Liver (tissue), 9 donors: ENCODE data around the gene OBP2A. TPM values are rescaled to one million over a fixed set of nuclear protein-coding genes. Genes with fewer than 3 reads are reported as not detected.
"Not testable (repeated sequence)": the region's sequence is repeated elsewhere in the genome, so short reads cannot be mapped to it uniquely, and the experiment has no call there.

Source experiments
- DNase-seq: peaks from one replicate; pipeline ENCODE4 v3.0.0-alpha.2; 2017; ENCODE audit warnings: low spot score
- H3K27ac ChIP-seq, 2 donors: one replicate each; pipeline ENCODE4 v1.7.0; 2013; ENCODE audit warnings: inconsistent platforms in 2 of 2, low read length in 2 of 2, control low read depth in 1 of 2, low read depth in 1 of 2, mild to moderate bottlenecking in 1 of 2
- H3K27me3 ChIP-seq, 4 donors: one replicate each; pipeline versions ENCODE4 v1.6.1 to v1.7.0; 2013; ENCODE audit warnings: low read length in 3 of 4, inconsistent platforms in 1 of 4, mild to moderate bottlenecking in 1 of 4, moderate library complexity in 1 of 4; ENCODE audit not compliant: control insufficient read depth in 4 of 4, insufficient read depth in 4 of 4
- H3K36me3 ChIP-seq, 4 donors: one replicate each; pipeline versions ENCODE4 v1.6.1 to v1.7.0; 2013; ENCODE audit warnings: low read length in 3 of 4, mild to moderate bottlenecking in 3 of 4, low read depth in 1 of 4, moderate library complexity in 1 of 4; ENCODE audit not compliant: control insufficient read depth in 4 of 4, insufficient read depth in 3 of 4
- H3K4me1 ChIP-seq, 4 donors: one replicate each; pipeline versions ENCODE4 v1.6.1 to v1.7.0; 2013; ENCODE audit warnings: low read length in 3 of 4, mild to moderate bottlenecking in 3 of 4, moderate library complexity in 1 of 4; ENCODE audit not compliant: control insufficient read depth in 4 of 4, insufficient read depth in 4 of 4
- H3K4me3 ChIP-seq, 3 donors: one replicate each; pipeline versions ENCODE4 v1.6.1 to v1.7.0; 2013; ENCODE audit warnings: low read length in 3 of 3, control low read depth in 1 of 3, low read depth in 1 of 3, mild to moderate bottlenecking in 1 of 3
- H3K9ac ChIP-seq, 2 donors: one replicate each; pipeline ENCODE4 v1.7.0; 2013; ENCODE audit warnings: low read length in 2 of 2, mild to moderate bottlenecking in 2 of 2, moderate library complexity in 2 of 2, control low read depth in 1 of 2, low read depth in 1 of 2
- H3K9me3 ChIP-seq, 4 donors: one replicate each; pipeline versions ENCODE4 v1.6.1 to v1.7.0; 2013; ENCODE audit warnings: low read length in 3 of 4; ENCODE audit not compliant: control insufficient read depth in 4 of 4
- ATF3 ChIP-seq: IDR thresholded peaks from 2 replicates; pipeline ENCODE4 v1.6.1; 2016; ENCODE audit warnings: antibody characterized with exemption
- CTCF ChIP-seq: fragments of 150-350 bp; IDR thresholded peaks from 2 replicates; pipeline ENCODE4 v1.5.1; 2017; ENCODE audit warnings: improper control_type of control experiment, low read depth, low read length; ENCODE audit not compliant: missing input control
- EGR1 ChIP-seq, 2 donors: IDR thresholded peaks; 2 replicates each; pipeline ENCODE4 v1.6.1; 2016 to 2018; ENCODE audit warnings: antibody characterized with exemption in 2 of 2, low read depth in 2 of 2
- FOXA1 ChIP-seq: IDR thresholded peaks from 2 replicates; pipeline ENCODE4 v1.6.1; 2016; ENCODE audit warnings: antibody characterized with exemption
- FOXA2 ChIP-seq: IDR thresholded peaks from 2 replicates; pipeline ENCODE4 v1.6.1; 2016; ENCODE audit warnings: antibody characterized with exemption
- GABPA ChIP-seq, 2 donors: IDR thresholded peaks in 1 of 2; conservative IDR thresholded peaks in 1 of 2; 2 replicates each; pipeline ENCODE4 v1.6.1; 2016; ENCODE audit warnings: antibody characterized with exemption in 2 of 2, mild to moderate bottlenecking in 1 of 2, moderate library complexity in 1 of 2
- HNF4G ChIP-seq: IDR thresholded peaks from 2 replicates; pipeline ENCODE4 v1.6.1; 2016; ENCODE audit warnings: antibody characterized with exemption
- JUND ChIP-seq, 2 donors: IDR thresholded peaks; 2 replicates each; pipeline ENCODE4 v1.6.1; 2016; ENCODE audit warnings: antibody characterized with exemption in 2 of 2
- MAX ChIP-seq: IDR thresholded peaks from 2 replicates; pipeline ENCODE4 v1.6.1; 2016; ENCODE audit warnings: antibody characterized with exemption
- NR2F2 ChIP-seq: IDR thresholded peaks from 2 replicates; pipeline ENCODE4 v1.6.1; 2016; ENCODE audit warnings: antibody characterized with exemption
- RAD21 ChIP-seq, 2 donors: IDR thresholded peaks; 2 replicates each; pipeline ENCODE4 v1.6.1; 2016; ENCODE audit warnings: antibody characterized with exemption in 2 of 2, mild to moderate bottlenecking in 2 of 2
- REST ChIP-seq: IDR thresholded peaks from 2 replicates; pipeline ENCODE4 v1.6.1; 2016; ENCODE audit warnings: antibody characterized with exemption, mild to moderate bottlenecking
- RXRA ChIP-seq, 2 donors: IDR thresholded peaks; 2 replicates each; pipeline ENCODE4 v1.6.1; 2017 to 2018; ENCODE audit warnings: antibody characterized with exemption in 2 of 2, mild to moderate bottlenecking in 1 of 2
- SP1 ChIP-seq: IDR thresholded peaks from 2 replicates; pipeline ENCODE4 v1.6.1; 2018; ENCODE audit warnings: antibody characterized with exemption, mild to moderate bottlenecking
- TAF1 ChIP-seq: conservative IDR thresholded peaks from 2 replicates; pipeline ENCODE4 v1.6.1; 2016; ENCODE audit warnings: antibody characterized with exemption, mild to moderate bottlenecking
- ZBTB33 ChIP-seq: IDR thresholded peaks from 2 replicates; pipeline ENCODE4 v1.6.1; 2016; ENCODE audit warnings: antibody characterized with exemption
- WGBS: extraction: QIAGEN DNeasy Blood & Tissue Kit; methylation state at CpG from one replicate; pipeline ENCODE4 v1.1.7; 2013; 5-methylcytosine and 5-hydroxymethylcytosine counted together
- polyA plus RNA-seq, 2 donors: library from polyadenylated mRNA; stranded (reverse) in 1 of 2; unstranded in 1 of 2; fragments of 200-250 nt in 1 of 2; fragments of >200 nt in 1 of 2; fragmentation: Nextera tagmentation in 1 of 2; extraction: Ambion mirVana in 1 of 2; gene quantifications; one replicate each; pipeline versions ENCODE4 v1.2.1 to v1.2.3, GENCODE V29; 2013 to 2015
- total RNA-seq, 2 donors: library from RNA; depleted of rRNA; stranded (reverse); fragments of >200 nt; gene quantifications; one replicate each; pipeline ENCODE4 v1.2.3, GENCODE V29; 2014
- donor health status: healthy.
- donor health status: healthy.
- donor health status: healthy.
- donor health status: healthy.
- donor health status: healthy.

OBP2A gene
- total and polyA plus RNA-seq, 4 donors, result not detected

GRCh38 chr9:135544981-135545635 is 818 bp upstream of the OBP2A start:
- Histone ChIP-seq H3K9me3 (no peaks in the 10 kb centered on the region), H3K36me3 (no peaks in the 10 kb centered on the region), H3K27ac (no peak overlapping the region), H3K9ac (no peak overlapping the region), H3K4me3 (no peak overlapping the region), H3K4me1 (no peaks in the 10 kb centered on the region), H3K27me3 (peaks cover 0 to 3% (median 0%) of the 10 kb centered on the region in 4 donors)
- no peak for DNase-seq
- 75% methylated on average over 18 of the region's 18 CpGs for WGBS
- TF ChIP-seq GABPA (IDR thresholded peaks at IDR 0.05 in 1 of 2, conservative IDR thresholded peaks at IDR 0.05 in 1 of 2) (no peak), TAF1 (no peak), HNF4G (no peak), REST (no peak), FOXA2 (no peak), SP1 (no peak), FOXA1 (no peak), ZBTB33 (no peak), NR2F2 (no peak), CTCF (no peak), ATF3 (no peak), RXRA (IDR thresholded peaks at IDR 0.05) (no peak), MAX (no peak), RAD21 (IDR thresholded peaks at IDR 0.05) (no peak), JUND (IDR thresholded peaks at IDR 0.05) (no peak), EGR1 (IDR thresholded peaks at IDR 0.05; ENCODE audit: low read depth in 2 of 2) (no peak)

GRCh38 chr9:135546792-135547617 is 1.1 kb downstream of the OBP2A start:
- H3K9me3 ChIP-seq, H3K9ac ChIP-seq, H3K36me3 ChIP-seq, H3K4me3 ChIP-seq, DNase-seq, H3K27me3 ChIP-seq, H3K4me1 ChIP-seq, H3K27ac ChIP-seq: not testable (repeated sequence)
- whole genome bisulfite sequencing, result 82% methylated on average over 20 of the region's 21 CpGs
